HG02588 (cell line): ENCODE results near the gene TMEM184B.
"Not testable (repeated sequence)": the region's sequence is repeated elsewhere in the genome, so short reads cannot be mapped to it uniquely, and the experiment has no call there.

Experiments
- ATAC-seq: cut with Tn5 transposase; IDR thresholded peaks from one replicate; pipeline ENCODE4 v1.9.1; 2021; ENCODE audit warnings: mild to moderate bottlenecking, moderate library complexity; ENCODE audit not compliant: unreplicated experiment

TMEM184B gene

DNA sequence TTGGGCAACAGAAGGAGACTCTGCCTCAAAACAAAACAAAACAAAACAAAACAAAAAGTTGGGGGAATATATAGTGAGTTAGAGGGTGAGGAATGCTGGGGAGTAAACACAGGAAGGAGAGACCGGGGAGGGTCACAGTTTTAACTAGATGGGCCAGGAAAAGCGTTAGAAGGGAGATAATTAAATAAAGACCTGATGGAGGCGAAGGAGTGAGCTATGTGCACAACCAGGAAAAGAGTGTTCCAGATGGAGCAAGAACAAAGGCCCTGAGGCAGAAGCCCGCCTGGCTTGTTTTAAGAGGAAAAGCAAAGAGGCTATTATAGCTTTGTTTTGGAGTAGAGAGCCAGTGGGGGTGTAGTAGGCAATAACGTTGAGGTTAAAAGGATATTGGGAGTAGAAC, 86.4 kb downstream of the TMEM184B start:
- no peak for ATAC-seq

- ATAC-seq, result no peak
Observed at GRCh38 chr22:38184788-38185187, 88.0 kb downstream of the TMEM184B start.

- peak; percentile 89 for ATAC-seq
Observed at GRCh38 chr22:38181453-38182200, 91.2 kb downstream of the TMEM184B start, which contains the start of gene PLA2G6. Gene PLA2G6, minus strand, starts transcription at chr22:38181830. Its CDS starts 12,404 bp downstream, at chr22:38169426.

DNA sequence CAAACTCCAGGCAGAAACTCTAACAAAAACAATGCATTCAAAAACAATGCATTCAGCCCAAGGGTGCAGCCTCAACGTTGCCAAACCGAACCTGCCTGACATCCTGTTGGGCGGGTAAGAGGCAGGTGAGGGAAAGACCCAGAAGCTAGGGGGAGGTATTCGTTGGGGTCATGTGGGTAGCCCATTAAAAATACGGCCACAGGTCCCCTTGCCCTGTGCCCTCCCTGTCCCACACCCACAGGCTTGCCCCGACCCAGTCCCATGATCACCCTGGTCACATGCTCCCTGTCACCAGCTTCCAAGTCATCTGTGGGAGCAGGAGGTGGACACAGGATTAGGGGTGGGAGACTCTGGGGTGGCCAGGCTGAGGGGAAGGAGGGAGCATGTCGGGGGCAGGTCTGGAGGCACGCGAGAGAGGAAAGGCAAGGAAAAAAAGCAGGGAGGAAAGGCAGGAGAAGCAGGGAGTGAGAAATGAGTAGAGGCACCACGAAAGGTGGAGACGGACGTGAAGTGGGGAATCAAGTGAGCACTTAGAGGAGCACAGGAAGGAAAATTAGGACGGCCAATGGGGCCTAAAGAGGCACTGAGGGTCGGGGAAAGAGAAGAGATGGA, 91.9 kb downstream of the TMEM184B start:
- no peak for ATAC-seq

DNA sequence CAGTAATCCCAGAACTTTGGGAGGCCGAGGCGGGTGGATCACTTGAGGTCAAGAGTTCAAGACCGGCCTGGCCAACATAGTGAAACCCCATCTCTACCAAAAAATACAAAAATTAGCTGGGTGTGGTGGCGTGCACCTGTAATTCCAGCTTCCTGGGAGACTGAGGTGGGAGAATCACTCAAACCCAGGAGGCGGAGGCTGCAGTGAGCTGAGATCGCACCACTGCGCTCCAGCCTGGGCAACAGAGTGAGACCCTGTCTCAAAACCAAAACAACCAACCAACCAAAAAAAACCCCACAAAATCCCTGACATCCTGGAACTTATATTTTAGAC, 94.2 kb downstream of the TMEM184B start:
- ATAC-seq, result not testable (repeated sequence)

DNA sequence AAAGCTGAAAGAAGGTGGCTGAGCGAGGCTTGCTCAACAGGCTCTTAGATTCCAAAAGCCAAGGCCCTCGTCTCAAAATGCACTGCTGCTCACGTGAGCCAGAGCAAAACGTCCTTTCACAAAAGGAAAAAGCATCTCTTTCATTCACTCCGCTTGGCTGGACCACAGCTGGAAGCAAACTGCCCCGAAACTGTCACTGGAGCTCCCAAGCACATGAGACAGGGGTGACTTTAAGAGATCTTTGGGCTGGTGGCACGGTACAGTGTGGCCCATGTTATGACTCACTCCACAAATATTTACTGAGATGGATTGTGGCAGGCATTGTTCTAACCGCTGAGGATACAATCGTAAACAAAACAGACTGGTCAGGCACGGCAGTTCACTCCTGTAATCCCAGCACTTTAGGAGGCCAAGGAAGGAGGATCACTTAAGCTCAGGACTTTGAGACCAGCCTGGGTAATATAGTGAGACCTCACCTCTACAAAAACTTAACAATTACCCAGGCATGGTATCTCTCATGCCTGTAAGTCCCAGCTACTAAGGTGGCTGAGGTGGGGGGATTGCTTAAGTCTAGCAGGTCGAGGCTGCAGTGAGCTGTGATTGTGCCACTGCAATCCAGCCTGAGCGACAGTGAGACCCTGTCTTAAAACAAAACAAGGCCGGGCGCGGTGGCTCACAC, 94.7 kb downstream of the TMEM184B start:
- ATAC-seq, result no peak

- not testable (repeated sequence) for ATAC-seq
Observed at GRCh38 chr22:38177571-38177925, 95.3 kb downstream of the TMEM184B start.

DNA sequence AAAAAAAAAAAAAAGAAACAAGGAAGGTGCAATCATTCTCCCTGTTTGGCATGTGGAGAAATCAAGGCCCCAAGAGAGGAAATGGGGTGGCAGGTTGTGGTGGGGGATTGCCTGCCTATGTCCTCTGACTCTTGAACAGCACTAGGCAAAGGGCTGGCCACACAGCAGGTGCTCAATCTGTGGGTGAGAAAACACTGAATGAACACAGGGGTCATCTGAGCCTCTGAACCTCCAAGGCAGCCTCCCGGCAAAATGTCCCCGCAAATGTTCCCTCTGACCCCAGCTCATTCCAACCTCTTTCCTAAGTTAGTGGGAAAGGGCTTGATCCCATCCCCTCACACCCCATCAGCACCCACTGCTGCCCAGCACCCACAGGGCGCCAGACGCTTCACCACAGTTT, 95.8 kb downstream of the TMEM184B start:
- no peak for ATAC-seq

GRCh38 chr22:38176170-38176741, 96.6 kb downstream of the TMEM184B start:
- no peak for ATAC-seq

DNA sequence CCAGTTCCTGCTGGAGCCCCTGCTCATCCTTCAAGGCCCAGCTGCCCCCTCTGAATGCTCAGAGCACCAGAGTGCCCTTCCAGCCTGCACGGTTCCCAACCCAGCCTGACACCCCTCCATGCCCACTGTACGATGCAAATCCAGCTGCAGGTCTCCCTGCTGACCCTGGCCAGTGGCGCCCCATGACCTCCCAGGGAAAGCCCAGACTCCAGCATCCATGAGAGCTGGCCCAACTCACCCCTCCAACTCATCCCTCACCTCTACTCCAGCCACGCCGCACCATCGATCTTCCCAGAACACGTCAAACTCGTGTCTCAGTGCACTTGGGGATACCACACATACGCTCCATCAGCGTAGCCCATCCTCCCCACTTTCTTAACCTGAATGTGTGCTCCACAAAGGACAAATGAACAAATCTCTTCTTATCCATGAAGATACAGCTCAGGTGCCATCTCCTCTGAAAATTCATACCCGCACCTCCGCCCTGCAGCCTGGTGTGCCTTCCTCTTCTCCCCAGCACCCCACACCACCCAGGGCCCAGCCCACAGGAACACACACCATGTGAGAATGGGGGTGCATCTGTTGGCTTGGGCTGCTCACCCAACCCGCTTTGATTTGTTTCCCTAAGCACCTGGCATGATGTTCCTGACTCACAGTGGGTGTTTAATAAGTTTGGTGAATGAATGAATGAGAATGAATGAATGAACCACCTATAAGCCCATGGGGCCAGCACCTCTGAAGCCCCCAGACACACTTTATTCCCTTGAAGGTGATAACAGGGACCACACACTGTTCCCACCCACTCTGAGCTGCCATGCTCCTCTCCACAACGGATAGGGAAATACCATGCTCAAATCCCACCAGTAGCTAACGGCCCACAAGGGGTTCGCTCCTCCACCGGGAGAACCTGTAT, 97.3 kb downstream of the TMEM184B start:
- no peak for ATAC-seq

GRCh38 chr22:38174626-38175025, 98.2 kb downstream of the TMEM184B start:
- ATAC-seq, result no peak

DNA sequence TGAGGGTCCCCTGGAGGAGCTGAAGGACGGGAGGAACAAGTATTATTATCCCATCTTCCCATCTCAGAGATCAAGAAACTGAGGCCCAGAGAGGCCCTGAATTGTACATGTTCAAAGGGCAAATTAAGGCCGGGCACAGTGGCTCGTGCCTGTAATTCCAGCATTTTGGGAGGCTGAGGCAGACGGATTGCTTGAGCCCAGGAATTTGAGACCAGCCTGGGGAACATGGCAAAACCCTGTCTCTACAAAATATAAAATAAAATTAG, 99.2 kb downstream of the TMEM184B start:
- no peak for ATAC-seq

DNA sequence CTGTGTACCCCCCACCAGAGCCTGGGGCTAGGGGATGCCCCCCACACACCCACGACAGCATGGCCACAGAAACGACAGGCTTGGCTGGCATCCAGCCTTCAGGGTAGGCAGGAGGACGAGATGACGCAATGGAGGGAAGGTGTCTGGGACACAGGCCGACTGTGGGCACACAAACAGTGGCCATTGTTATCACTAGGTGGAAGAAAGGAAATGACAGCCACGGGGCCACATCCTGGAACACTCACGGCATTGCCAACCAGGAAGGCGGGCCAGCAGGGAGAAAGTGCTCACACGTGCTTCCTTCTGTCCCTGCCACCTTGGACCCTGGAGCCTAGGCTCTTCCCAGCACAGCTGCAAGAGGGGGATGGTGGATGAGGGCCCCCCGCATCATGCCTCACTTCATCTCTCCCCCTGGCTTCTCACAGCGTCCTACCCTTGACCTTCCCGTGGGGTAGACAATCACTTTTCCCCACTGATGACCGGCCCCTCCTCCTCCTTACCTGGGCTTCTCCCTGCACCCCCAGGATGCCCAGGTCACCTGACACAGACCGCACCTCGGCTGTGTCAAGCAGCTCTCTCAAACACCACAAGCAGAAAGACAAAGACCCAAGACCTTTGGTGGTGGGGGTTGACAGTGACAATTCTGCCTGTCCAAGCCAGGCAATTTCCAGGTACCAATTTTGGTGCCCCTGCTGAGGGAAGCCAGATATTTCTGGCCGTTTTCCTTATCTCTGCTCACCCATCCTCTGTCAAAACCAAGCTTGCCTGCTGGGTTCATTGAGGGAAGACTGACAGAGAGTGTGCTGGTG, 99.8 kb downstream of the TMEM184B start:
- ATAC-seq, result no peak

- ATAC-seq, result no peak
Observed at GRCh38 chr22:38171927-38172831, 100.6 kb downstream of the TMEM184B start.

GRCh38 chr22:38170469-38170868, 102.3 kb downstream of the TMEM184B start:
- no peak for ATAC-seq
